Hepatocyte (in vitro differentiated cells): ENCODE results near the gene HIVEP1.

Experiments used
- CTCF ChIP-seq: fragments of 200-600 bp; sonication (generic); IDR thresholded peaks from 2 replicates; pipeline ENCODE4 v1.5.1; 2016; ENCODE audit warnings: antibody characterized with exemption, mild to moderate bottlenecking; ENCODE audit not compliant: poor library complexity
- EZH2 ChIP-seq: fragments of 200-600 bp; sonication (generic); IDR thresholded peaks from 2 replicates; pipeline ENCODE4 v1.6.1; 2016; ENCODE audit warnings: antibody characterized with exemption, mild to moderate bottlenecking, borderline replicate concordance

GRCh38 chr6:12115001-12115400, 102.9 kb downstream of the HIVEP1 start:
- TF ChIP-seq CTCF, result no peak
- TF ChIP-seq EZH2, result no peak
